Limb (tissue), 2 donors: Measurements from ENCODE around the gene SCRN1.

Source experiments
- DNase-seq, 2 donors: peaks; one replicate each; pipeline ENCODE4 v3.0.0-alpha.2; 2016; ENCODE audit errors: extremely low spot score in 2 of 2

Gene SCRN1

DNA sequence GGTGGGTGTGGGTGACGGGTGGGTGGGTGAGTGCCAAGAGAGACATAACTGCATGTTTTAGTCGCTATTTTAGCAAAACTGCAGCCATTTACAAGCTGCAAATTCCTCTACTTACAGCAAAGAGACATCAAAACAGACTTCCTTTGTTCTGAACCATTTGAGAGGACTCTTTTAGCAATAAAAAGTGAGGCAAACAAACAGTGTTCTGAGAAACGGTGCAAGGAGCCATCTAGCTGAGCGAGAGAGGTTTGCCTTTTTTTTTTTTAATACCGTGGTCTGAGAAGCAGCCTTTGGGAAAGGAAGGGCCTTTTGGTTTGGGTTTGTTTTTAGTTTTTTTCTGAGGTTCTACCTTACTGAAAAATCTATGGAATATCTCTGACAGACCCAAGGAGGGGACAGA is 62.9 kb downstream of the SCRN1 start:
- no peak for DNase-seq

DNA sequence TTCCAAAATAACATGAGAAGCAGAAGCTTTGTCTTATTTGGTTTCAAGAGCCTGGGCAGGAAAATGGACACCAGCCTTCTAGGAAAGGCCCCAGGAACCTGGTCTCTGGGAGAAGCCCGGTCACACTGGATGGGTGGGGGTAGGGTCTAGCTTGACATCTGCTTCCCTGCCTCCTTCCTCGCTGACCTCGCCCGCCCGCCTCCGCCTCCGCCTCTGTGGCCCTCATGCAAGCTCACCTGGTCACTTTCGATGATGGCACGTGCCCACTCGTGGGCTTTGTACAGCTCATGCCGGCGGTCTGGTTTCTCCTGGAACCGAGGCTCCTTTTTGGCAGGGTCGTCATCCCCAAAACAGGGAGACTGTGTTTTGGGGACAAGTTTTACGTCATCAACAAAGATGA is 63.4 kb downstream of the SCRN1 start:
- DNase-seq, result no peak

DNA sequence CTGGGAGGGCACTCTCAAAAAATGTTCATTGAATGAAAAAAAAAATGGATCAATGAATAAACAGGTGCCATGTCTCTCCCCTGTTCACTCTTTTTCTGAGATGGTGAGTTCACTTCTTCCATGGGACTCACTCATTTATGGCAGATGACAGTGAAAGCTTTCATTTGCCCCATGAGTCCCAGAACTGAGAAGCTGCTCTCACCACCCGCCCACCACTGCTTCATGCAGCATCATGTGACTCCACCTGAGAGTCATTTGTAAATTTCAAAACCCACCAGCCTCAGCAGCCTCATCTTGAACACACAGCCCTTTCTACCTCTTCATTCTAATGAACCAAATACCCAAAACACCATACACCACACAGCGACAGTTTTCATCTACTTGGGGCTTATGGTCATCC is 64.9 kb downstream of the SCRN1 start:
- no peak for DNase-seq

DNA sequence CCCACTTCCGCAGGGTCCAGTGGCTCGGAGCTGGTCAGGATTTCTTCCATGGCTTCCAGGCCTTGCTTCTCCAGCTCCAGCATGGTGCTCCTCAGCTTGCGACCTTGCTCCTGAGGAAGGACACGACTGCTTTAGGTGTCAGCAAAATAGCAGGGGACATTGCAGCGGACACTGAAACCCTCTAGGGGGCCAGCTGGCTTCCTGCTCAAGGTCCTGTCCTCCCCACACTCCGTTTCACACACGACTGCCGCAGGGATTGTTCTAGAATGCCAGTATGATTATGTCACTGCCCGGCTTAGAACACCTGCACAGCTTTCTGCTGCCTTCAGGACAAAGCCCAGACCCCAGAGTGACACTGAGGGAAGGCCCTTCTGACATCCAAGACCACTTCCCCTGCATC is 65.6 kb downstream of the SCRN1 start:
- DNase-seq, result no peak

DNA sequence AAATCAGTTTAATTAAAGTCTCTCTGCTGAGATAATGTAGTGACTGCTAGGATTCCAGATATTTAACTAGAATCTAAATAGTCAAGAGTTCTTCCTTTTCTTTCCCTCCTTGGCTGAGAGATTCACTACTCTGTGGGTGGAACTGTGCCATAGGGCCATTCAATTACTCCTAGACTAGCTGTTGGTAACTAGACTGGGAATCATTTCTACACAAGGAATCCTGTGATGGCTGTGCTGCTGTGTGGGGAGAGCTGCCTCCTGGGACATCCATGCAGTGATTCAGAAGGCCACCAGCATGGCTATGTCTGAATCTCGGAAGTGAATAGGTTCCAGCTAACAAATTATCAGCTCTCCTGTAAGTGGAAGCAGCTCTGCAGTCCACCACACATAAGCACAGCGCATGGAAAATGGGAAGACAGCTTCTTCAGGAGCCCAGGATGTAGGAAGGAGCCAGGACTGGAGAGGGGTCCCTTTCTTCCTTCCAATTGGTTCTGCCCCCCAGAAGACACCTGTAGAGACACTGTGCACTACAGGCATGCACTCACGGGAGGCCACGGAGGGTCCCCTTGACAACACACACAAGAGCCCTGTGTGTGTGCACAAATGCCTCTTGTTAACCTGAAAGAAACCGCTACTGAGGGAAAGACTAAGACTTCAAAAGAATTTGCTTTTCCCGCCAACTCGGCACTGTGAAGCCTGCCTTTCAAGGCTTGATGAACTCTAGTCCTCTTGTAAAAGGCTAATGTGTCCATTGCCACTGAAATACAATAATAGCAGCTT is 66.5 kb downstream of the SCRN1 start:
- no peak for DNase-seq

DNA sequence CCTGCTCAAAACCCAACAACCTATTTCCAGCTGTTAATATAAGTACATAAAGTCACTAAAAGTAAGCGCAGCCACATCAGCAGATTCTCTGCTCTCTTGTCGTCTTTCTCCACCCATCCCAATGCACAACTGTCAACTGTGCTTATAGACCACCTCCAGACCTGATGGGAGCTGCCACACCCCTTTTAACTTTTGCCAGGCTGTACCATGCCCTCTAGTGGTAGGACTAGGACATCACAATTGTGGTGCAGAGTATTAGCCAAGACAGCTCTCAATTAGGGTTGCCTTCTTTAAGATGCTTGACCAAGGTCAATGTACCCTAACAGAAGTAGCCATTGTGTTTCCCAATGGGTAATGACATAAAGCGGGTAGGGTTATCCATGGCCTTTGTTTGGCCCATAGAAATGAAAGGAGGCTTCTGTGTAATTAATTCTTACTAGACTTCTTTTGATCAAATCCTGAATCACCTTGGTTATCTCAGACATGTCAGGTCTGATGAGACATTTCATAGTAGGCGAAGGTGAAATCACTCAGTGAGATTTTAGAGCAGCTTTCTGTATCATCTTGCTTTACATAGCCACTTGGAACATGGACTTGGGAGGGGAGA is 68.1 kb downstream of the SCRN1 start:
- DNase-seq, result peak; percentile 59 to 69

DNA sequence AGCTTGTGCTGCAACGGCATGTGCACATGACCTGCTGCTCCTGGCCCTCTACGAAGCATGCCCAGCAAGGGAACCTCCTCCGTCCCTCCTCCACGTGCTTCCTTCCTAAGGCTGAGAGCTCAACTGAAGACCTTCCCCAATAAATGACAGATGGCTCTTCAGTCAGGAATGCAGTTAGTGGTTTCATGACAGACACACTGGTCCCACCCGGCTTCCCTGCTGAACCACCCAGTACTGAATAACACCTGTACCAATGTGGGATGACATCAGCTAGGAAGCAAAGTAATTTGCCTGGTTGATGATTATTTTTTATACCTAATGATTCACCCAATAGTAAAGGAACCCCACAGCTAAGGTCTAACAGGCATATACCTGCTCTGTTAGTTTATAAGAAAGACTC is 69.1 kb downstream of the SCRN1 start:
- DNase-seq, result no peak

DNA sequence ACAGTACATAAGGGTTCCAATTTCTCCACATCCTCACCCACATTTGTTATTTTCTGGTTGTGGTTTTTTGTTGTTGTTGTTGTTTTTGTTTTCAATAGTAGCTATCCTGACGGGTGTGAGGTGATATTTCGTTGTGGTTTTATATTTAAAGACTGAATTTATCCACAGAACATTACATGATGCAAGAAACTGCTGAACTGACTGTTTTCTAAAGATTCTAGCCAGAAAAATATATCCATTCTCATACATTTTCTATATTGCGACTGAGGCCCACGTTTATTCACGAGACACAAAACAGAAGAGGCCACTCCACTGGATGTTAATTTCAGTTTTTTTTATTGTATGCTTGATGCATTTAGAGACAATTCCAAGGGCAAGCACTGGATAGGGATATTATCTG is 69.8 kb downstream of the SCRN1 start:
- no peak for DNase-seq

DNA sequence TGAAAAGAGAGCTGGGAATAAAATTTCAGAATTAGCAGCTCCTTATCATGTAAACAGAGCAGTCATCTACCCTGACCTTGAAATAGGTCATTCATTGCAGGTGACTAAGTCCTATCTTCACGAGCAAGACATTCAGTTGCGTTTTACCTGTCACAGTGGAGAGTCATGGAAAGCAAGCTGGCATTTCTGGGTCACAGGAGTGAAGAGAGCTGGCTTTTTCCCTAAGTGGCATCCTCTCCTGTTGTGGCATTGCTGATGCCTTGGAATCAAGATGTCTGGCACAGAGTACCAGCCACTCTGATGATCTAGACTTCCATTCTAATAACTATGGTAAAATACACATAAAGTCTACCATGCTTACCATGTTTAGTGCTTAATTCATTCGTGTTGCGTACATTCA is 70.8 kb downstream of the SCRN1 start:
- no peak for DNase-seq

DNA sequence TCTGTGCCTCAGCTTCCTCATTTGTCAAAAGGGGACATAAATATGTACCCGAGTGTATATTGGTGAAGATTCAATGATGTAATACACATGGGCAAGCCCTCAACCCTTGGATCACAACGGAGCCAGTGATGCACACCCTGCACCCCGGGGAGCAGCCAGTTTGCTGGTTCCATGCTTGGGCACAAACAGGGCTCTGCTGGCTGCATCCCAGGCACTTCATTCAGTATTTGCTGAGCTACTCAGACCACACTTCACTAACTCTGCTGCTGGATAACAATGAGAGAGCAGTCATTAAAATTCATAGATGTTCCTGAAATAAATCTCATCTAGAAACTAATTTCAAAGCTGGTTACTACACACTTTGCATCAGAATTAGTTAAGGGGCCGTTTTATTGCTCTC is 72.0 kb downstream of the SCRN1 start:
- no peak for DNase-seq

DNA sequence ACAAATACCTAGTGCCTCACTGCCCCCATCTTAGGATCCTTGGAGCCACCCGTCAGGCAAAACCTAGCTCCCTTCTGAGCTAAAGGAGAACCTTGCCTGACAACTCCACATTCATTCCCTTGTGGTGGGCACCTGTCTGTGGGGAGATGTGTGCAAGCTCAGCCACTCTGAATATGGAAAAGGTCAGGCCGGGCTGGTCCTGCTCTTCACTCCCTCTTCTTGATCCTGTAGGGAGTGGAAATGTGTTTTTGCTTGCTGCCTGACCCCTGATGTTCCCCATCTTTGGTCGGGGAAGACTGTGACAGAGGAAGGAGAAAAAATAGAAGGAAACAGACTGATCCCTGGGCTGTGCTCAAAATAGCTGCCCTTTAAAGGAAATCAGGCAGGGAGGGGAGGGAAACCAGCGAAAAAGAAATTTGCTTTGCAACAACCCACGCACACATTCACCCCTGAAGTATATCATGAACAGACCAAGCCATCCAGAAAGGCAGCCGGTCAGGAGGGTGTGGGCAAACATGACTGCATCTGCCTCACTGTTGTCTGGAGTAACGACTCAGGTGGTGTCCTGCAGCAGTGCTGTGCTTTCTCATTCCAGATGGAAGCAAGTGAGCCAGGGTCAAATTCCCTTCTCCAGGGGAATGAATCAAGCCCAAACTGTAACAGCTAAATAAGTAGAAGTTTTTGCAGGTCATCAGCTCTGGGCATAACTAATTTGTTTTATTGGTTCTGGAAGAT is 74.0 kb downstream of the SCRN1 start:
- peak in 1 of 2 donors; percentile 11 for DNase-seq

DNA sequence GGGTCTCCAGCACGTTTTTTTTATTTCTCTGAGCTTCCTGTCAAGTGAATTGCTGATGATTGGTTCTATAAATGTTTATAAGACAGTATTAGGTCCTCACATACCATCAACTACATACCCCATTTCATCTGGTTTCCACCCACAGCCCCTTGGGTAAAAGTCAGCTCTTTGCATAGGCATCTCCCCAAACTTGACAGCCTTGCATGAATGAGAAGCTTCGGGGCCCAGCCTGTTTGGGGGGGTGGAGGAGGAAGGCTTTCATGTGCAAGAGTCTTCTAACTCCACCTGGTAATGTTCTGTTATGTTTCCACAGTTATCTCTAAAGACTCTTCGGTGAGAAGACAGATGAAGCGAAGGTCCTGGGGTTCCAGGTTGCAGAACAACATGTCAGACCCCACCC is 75.4 kb downstream of the SCRN1 start:
- no peak for DNase-seq

DNA sequence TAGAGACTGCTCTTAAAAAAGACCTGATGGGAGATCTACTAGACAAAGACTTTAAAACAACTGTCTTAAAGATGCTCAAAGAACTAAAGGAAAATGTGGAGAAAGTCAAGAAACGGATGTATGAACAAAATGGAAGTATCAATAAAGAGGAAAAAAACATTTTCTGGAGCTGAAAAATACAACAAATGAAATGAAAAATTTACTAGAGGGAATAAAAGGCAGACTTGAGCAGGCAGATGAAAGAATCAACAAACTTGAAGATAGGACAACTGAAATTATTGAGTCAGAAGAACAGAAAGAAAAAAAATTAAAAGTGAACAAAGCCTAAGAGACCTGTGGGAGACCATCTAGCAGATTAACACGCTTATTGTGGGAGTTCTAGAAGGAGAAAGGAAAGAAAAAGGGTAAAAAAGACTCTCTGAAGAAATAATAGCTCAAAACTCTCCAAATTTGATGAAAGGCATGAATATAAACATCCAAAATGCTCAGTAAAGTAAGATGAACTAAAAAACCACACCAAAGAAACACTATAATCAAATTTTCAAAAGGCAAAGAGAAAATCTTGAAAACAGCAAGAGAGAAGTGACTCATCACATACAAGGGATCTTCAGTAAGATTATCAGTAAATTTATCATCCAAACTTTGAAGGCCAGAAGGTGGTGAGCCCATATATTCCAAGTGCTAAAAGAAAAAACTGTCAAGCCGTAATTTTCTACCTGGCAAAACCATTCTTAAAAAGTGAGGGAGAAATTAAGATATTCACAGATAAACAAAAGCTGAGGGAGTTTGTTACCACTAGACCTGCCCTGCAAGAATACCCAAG is 83.2 kb downstream of the SCRN1 start:
- DNase-seq, result no peak

DNA sequence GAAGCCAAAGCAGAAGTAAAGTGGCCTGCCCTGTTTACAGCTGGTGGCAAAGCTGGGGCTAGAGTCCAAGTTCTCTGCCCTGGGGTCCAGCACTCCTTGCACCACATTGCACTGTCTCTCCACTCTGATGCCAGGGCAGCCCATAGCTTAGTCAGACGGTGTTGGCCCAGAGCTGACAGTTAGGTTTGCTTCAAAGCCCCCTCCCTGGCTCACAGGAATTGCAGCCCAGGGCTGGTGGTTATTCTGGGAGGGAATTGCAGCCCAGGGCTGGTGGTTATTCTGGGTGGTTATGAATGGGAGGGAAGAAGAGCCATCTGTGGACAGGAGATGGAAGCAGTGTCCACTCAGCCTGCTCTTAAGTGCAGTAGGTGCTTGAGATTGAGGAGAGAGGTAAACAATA is 88.9 kb downstream of the SCRN1 start:
- DNase-seq, result no peak

DNA sequence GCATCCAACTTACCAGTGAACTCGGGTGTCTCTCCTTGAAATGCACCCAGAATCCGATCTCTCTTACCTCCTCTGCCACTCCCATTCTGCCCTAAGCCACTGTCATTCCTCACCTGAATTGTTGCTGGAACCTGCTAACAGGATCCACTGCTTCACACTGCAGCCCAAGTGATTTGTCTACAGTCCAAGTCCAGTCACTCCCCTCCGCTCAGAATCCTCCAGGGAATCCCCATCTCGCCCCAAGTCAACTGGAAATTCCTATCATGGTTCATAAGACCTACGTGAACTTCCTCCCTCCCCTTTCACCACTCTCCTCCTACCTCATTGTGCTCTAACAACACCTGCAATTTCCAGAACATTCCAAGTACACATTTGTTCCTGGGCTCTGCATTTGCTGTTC is 91.3 kb downstream of the SCRN1 start:
- no peak for DNase-seq

DNA sequence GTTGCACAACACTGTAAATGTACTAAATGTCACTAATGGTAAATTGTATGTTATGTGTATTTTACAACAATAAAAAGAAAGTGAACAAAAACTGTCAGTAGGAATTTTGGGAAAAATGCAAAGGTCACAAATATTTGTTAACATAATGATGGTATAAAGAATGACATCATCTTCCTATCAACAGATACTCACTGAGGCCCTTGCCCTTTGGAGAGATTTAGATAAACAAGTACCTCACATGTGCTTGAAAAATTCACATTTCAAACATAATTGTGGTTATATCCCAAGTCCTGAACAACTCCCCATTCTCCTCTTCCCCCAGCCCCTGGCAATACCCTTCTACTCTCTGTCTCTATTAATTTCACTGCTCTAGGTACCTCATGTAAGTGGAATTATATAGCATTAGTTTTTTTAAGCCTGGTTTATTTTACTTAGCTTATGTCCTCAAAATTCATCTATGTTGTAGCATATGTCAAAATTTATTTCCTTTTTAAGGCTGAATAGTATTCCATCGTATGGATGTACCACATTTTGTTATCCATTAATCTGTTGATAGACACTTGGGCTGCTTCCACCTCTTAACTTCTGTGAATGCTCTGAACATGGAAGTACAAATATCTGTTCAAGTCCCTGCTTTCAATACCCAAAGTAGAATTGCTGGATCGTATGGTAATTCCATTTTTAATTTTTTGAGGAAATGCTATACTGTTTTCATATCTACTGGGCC is 92.8 kb downstream of the SCRN1 start:
- no peak for DNase-seq

DNA sequence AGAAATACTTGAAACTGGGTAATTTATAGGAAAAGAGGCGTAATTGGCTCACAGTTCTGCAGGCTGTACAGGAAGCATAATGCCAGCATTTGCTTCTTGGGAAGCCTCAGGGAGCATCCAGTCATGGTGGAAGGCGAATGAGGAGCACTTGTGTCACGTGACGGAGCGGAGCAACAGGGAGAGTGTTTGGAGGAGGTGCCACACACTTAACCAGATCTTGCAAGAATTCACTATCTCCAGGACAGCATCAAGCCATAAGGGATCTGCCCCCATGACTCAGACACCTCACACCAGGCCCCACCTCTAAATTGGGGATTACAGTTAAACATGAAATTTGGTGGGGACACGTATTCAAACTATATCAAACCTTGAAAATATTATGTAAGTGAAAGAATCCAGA is 94.0 kb downstream of the SCRN1 start:
- DNase-seq, result no peak

DNA sequence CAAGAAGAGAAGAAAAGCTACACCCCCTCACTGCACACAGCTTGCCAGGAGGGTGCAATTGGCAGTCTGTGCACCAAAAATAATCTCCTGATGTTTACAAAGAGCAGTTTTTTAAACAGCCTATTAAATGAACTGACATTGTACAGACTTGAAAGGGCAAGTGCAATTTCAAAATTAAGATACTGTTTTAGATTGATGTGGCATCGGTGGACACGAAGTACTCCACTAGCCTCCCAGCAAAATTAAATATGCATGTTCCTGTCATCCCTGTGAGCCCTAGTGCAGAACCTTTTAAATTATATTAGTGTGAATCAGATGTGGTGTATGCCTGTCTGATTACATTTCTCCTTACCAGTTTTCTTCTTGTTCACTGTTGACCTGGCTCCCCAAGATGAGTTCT is 95.3 kb downstream of the SCRN1 start:
- DNase-seq, result no peak

DNA sequence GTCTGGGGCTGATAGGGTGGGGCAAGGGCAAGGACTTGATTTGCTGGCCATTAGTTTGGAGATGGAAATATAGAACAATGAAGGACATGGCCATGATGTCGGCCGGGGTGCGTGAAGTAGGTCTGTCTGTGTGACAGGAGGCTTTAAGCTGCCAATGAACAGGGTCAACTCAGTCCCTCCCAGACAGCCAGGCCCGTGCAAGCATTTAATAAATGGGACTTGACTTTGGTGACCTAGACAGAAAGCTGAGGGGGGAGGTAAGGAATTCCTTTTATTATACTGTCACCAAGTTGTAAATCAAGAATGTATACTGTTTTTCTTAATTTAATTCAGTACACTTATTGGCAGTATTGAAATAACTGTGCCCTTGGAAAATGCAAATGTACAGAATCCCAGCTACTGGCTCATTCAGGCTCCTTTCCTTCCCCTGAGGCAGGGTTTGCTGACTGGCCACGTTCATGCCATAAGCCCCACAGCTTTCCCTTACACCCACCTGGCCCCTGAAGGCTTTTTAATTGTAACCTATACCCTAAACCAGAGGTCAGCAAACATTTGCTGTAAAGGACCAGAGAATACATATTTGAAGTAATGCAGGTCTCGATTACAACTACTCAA is 96.1 kb downstream of the SCRN1 start:
- no peak for DNase-seq

DNA sequence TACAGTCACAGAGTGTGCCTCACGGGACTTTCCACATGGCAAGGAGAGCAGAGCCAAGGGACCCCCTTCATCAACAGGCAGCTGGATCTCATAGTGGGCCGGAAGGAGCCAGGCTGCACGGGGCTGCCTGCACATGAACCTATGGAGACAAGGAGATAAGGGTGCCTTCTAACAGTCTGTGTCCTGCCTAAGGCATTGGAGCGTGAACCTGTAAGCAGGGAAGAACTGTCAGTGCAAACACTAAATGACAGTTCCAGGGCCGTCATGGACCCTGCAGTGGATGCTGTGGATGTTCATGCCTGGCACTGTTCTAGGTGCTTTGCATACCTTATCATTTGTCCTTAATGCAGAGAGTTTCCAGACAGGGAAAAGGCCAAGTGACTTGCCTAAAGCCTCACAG is 97.4 kb downstream of the SCRN1 start:
- no peak for DNase-seq

DNA sequence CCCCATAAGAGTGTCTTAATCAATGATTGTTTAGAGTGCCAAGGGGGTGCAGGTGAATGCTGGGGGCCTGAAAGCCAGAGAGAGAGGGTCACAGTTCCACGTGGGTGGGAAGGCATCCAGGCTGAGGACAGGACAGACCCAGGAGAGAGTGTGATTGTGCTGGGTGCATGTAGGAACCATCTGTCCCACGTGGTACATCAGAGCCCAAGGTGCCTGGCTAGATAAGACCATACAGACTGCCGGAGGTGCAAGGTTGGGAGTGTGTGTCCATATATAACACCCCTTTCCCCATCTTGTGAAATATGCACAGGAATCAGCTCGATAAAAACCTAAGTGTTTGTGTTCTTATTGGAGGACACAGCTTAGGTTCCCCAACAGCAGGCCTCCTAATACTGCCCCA is 97.8 kb downstream of the SCRN1 start:
- no peak for DNase-seq
